Adrenal gland (tissue), 5 donors: ENCODE measurements around the gene ITPKB.

ENCODE experiments used
- POLR2A ChIP-seq, 2 donors: fragments of 450-650 bp; IDR thresholded peaks; one replicate each; pipeline ENCODE4 v1.6.1; 2017; ENCODE audit warnings: antibody characterized with exemption in 2 of 2, mild to moderate bottlenecking in 2 of 2, moderate library complexity in 1 of 2
- TF ChIP-seq, protein P1 (sequence below), 6 experiments: fragments of 450-650 bp in 4 of 6; fragments of 200-600 bp in 2 of 6; sonication (generic) in 1 of 6; IDR thresholded peaks; 1 replicate in 5 of 6; 2 replicates in 1 of 6; pipeline versions ENCODE4 v1.5.1 to v1.8.0; 2016 to 2021; ENCODE audit warnings: antibody characterized with exemption in 6 of 6, mild to moderate bottlenecking in 2 of 6, moderate library complexity in 1 of 6
- donor health status: DM: no; HTN: no; CAD: no.

DNA sequence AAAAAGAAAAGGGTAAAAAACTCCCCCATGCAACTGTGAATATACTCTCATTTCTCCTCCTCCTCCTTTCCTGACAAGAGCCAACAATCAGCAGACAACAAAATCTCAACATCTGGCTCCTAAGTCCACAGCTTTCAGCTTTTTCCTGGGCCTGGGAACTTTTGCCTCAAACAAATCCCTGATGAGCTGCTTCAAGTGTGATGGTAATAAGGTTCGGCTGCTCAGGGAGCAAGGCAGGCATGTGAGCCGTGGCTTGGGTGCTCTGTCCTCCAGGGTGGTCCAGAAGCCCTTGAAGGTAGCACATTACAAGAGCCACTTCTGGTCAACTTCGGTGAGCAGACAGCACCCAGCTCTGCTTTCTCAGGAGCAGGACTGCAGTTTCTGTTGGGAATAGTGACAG is 46.3 kb downstream of the ITPKB start:
- TF ChIP-seq, protein P1, sequence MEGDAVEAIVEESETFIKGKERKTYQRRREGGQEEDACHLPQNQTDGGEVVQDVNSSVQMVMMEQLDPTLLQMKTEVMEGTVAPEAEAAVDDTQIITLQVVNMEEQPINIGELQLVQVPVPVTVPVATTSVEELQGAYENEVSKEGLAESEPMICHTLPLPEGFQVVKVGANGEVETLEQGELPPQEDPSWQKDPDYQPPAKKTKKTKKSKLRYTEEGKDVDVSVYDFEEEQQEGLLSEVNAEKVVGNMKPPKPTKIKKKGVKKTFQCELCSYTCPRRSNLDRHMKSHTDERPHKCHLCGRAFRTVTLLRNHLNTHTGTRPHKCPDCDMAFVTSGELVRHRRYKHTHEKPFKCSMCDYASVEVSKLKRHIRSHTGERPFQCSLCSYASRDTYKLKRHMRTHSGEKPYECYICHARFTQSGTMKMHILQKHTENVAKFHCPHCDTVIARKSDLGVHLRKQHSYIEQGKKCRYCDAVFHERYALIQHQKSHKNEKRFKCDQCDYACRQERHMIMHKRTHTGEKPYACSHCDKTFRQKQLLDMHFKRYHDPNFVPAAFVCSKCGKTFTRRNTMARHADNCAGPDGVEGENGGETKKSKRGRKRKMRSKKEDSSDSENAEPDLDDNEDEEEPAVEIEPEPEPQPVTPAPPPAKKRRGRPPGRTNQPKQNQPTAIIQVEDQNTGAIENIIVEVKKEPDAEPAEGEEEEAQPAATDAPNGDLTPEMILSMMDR (IDR thresholded peaks at IDR 0.05) = no peak
- no peak for TF ChIP-seq POLR2A (IDR thresholded peaks at IDR 0.05)
